GM12873 (cell line): ENCODE results near the gene NDUFS5.

Experiments
- CTCF ChIP-seq: IDR thresholded peaks from 2 replicates; pipeline ENCODE4 v1.5.1; 2012; ENCODE audit warnings: low read depth, mild to moderate bottlenecking, moderate library complexity, low read length, control low read depth; ENCODE audit not compliant: insufficient read depth; ENCODE audit errors: missing control alignments

Gene NDUFS5

GRCh38 chr1:39026051-39026865 lies at the start of gene NDUFS5:
TSS of gene NDUFS5 (plus strand) at chr1:39026350. CDS start at chr1:39028725, 2,375 bp downstream.
- TF ChIP-seq CTCF = no peak

GRCh38 chr1:38989979-38990378 lies 36.2 kb upstream of the NDUFS5 start:
- TF ChIP-seq CTCF = no peak

GRCh38 chr1:38990386-38990737 lies 35.8 kb upstream of the NDUFS5 start:
- no peak for TF ChIP-seq CTCF

GRCh38 chr1:38990738-38991637 lies 35.2 kb upstream of the NDUFS5 start, which contains the start of gene AKIRIN1:
TSS of gene AKIRIN1 (plus strand) at chr1:38991276. CDS start at chr1:38991381, 105 bp downstream.
- TF ChIP-seq CTCF = no peak

GRCh38 chr1:38991638-38992411 lies 34.3 kb upstream of the NDUFS5 start:
- TF ChIP-seq CTCF = no peak

- no peak for TF ChIP-seq CTCF
Observed at GRCh38 chr1:38992412-38993111, 33.6 kb upstream of the NDUFS5 start.
